Measurements from ENCODE around the gene PHF3.
"Not testable (repeated sequence)": the region's sequence is repeated elsewhere in the genome, so short reads cannot be mapped to it uniquely, and the experiment has no call there.

Gene PHF3

GRCh38 chr6:63739094-63739687 lies 103.6 kb downstream of the PHF3 start:
- no peak for TF ChIP-seq CTCF (conservative IDR thresholded peaks at IDR 0.05; ENCODE audit: control insufficient read depth, insufficient read depth, low read depth, low read length)
- H3K4me3 ChIP-seq (ENCODE audit: control insufficient read depth, low read depth, low read length) = no peak overlapping the region
- DNase-seq (ENCODE audit: low read depth) = no peak

- no peak for TF ChIP-seq CTCF (conservative IDR thresholded peaks at IDR 0.05; ENCODE audit: control insufficient read depth, insufficient read depth, low read depth, low read length)
- DNase-seq (ENCODE audit: low read depth) = peak; percentile 91
- no peak overlapping the region for H3K4me3 ChIP-seq (ENCODE audit: control insufficient read depth, low read depth, low read length)
Observed at GRCh38 chr6:63740709-63741108, 105.1 kb downstream of the PHF3 start.

GRCh38 chr6:63742060-63742459 lies 106.5 kb downstream of the PHF3 start:
- no peak for DNase-seq (ENCODE audit: low read depth)
- no peak for TF ChIP-seq CTCF (conservative IDR thresholded peaks at IDR 0.05; ENCODE audit: control insufficient read depth, insufficient read depth, low read depth, low read length)
- no peak overlapping the region for H3K4me3 ChIP-seq (ENCODE audit: control insufficient read depth, low read depth, low read length)

GRCh38 chr6:63743691-63744090 lies 108.1 kb downstream of the PHF3 start:
- no peak overlapping the region for H3K4me3 ChIP-seq (ENCODE audit: control insufficient read depth, low read depth, low read length)
- DNase-seq (ENCODE audit: low read depth) = no peak
- TF ChIP-seq CTCF (conservative IDR thresholded peaks at IDR 0.05; ENCODE audit: control insufficient read depth, insufficient read depth, low read depth, low read length) = no peak

GRCh38 chr6:63744810-63745209 lies 109.2 kb downstream of the PHF3 start:
- no peak for TF ChIP-seq CTCF (conservative IDR thresholded peaks at IDR 0.05; ENCODE audit: control insufficient read depth, insufficient read depth, low read depth, low read length)
- no peak overlapping the region for H3K4me3 ChIP-seq (ENCODE audit: control insufficient read depth, low read depth, low read length)
- DNase-seq (ENCODE audit: low read depth) = no peak

- no peak overlapping the region for H3K4me3 ChIP-seq (ENCODE audit: control insufficient read depth, low read depth, low read length)
- TF ChIP-seq CTCF (conservative IDR thresholded peaks at IDR 0.05; ENCODE audit: control insufficient read depth, insufficient read depth, low read depth, low read length) = no peak
- DNase-seq (ENCODE audit: low read depth) = no peak
Observed at GRCh38 chr6:63745784-63746183, 110.2 kb downstream of the PHF3 start.

- TF ChIP-seq CTCF (conservative IDR thresholded peaks at IDR 0.05; ENCODE audit: control insufficient read depth, insufficient read depth, low read depth, low read length) = no peak
- no peak overlapping the region for H3K4me3 ChIP-seq (ENCODE audit: control insufficient read depth, low read depth, low read length)
- peak; percentile 6 for DNase-seq (ENCODE audit: low read depth)
Observed at GRCh38 chr6:63750400-63750799, 114.8 kb downstream of the PHF3 start.

GRCh38 chr6:63757275-63757674 lies 121.7 kb downstream of the PHF3 start:
- not testable (repeated sequence) for DNase-seq (ENCODE audit: low read depth)

More at GRCh38 chr6:63757275-63757674, 121.7 kb downstream of the PHF3 start:
- not testable (repeated sequence) for H3K4me3 ChIP-seq (ENCODE audit: control insufficient read depth, low read depth, low read length)

Data from fibroblast of mammary gland (primary cell).